ENCODE results near the gene KIRREL3.
A peak's percentile ranks its signal among the peaks of the same experiment; 100 is the strongest.

KIRREL3 gene

DNA sequence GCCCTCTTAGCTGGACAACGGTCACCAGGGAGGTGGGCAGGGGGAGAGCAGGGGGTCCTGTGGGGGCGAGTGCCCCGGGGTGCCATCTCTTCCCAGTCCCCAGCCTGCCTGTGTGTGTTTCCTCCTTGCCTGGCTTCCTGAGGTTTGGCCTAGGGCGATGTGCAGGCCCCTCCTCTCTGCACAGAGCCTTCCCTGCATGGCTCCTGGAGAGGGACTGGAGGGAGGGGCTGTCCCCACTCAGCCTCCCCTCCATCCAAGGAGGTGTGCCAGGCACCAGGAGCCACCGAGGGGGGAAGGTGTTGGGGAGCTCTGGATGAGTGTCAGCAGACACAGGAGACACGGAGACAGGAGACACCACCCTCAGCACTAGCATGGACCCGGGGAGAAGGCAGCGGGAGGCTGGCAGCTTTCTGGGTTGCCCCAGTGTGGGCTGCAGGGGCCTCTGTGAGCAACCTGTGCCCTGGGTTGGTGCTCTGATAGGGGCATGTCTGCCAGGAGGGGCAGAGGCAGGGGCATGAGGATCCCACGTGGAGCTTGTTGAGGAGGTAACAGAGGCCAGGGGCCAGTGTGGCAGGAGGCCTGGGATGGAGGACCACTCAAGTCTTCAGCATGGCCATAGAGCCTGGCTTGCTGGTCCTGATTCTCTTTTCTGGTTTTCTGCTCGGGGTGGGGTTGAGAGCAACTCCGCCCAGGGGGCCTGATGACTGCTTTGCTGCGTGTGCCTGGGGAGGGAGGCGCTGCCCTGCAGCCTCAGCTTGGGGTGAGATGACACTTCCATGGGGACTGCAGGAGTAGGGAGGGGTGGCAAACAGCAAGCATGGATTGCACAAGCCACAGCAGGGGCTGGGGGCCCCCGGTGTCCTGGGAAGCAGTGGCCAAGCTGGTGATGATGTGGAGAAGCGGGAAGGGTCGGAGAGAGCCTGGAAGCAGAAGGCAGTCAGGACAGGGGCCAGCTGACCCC, 566.3 kb downstream of the KIRREL3 start:
- Histone ChIP-seq H4K5ac (ENCODE audit: low read length) (no peak overlapping the region), H3K23ac (ENCODE audit: low read length) (no peak overlapping the region), H2BK15ac (replicated peaks; ENCODE audit: low read depth) (no peak overlapping the region), H3K4ac (ENCODE audit: low read depth, low read length) (no peak overlapping the region), H3K4me1 (ENCODE audit: control insufficient read depth, low read depth, low read length) (peaks cover 8% of the 10 kb centered on the region), H3K4me3 (ENCODE audit: low read length) (no peak overlapping the region), H3K4me2 (ENCODE audit: low read length) (no peak overlapping the region), H2AK5ac (ENCODE audit: low read length) (no peak overlapping the region), H3K36me3 (ENCODE audit: control insufficient read depth, insufficient read depth, low read length) (no peaks in the 10 kb centered on the region), H3K27me3 (ENCODE audit: insufficient read depth, low read length, poor library complexity) (no peaks in the 10 kb centered on the region), H3K79me1 (ENCODE audit: low read length) (no peaks in the 10 kb centered on the region), H4K8ac (ENCODE audit: low read depth, low read length) (no peak overlapping the region), H3K27ac (ENCODE audit: low read depth, low read length) (no peak overlapping the region), H3K9ac (ENCODE audit: low read length) (no peak overlapping the region), H2BK5ac (ENCODE audit: low read length) (no peak overlapping the region), H3K18ac (ENCODE audit: low read length) (peak overlapping the region; percentile 0), H2BK120ac (ENCODE audit: low read depth, low read length) (no peak overlapping the region), H3K56ac (ENCODE audit: low read length) (peak overlapping the region; percentile 19), H3K79me2 (ENCODE audit: control insufficient read depth, insufficient read depth, low read length) (no peaks in the 10 kb centered on the region)
- WGBS (ENCODE audit: extremely low coverage, insufficient coverage, low lambda C conversion rate): no CpG with 5 or more reads among the region's 16 CpGs
- no peak for DNase-seq

GRCh38 chr11:126433244-126433846, 567.2 kb downstream of the KIRREL3 start:
- no peak overlapping the region for H2AK5ac ChIP-seq (ENCODE audit: low read length)
- peak overlapping the region; percentile 19 for H3K56ac ChIP-seq (ENCODE audit: low read length)
- H2BK15ac ChIP-seq (replicated peaks; ENCODE audit: low read depth): no peak overlapping the region
- H3K23ac ChIP-seq (ENCODE audit: low read length): no peak overlapping the region
- no peak overlapping the region for H3K4ac ChIP-seq (ENCODE audit: low read depth, low read length)
- no peak overlapping the region for H4K5ac ChIP-seq (ENCODE audit: low read length)
- no peak overlapping the region for H2BK5ac ChIP-seq (ENCODE audit: low read length)
- no peak overlapping the region for H3K4me2 ChIP-seq (ENCODE audit: low read length)
- H3K79me1 ChIP-seq (ENCODE audit: low read length): no peaks in the 10 kb centered on the region
- no peaks in the 10 kb centered on the region for H3K36me3 ChIP-seq (ENCODE audit: control insufficient read depth, insufficient read depth, low read length)
- DNase-seq: no peak
- H3K27me3 ChIP-seq (ENCODE audit: insufficient read depth, low read length, poor library complexity): no peaks in the 10 kb centered on the region
- H3K9ac ChIP-seq (ENCODE audit: low read length): no peak overlapping the region
- H2BK120ac ChIP-seq (ENCODE audit: low read depth, low read length): no peak overlapping the region
- H3K4me1 ChIP-seq (ENCODE audit: control insufficient read depth, low read depth, low read length): peaks cover 8% of the 10 kb centered on the region
- no CpG with 5 or more reads among the region's 11 CpGs for WGBS (ENCODE audit: extremely low coverage, insufficient coverage, low lambda C conversion rate)
- H3K18ac ChIP-seq (ENCODE audit: low read length): no peak overlapping the region
- no peak overlapping the region for H3K27ac ChIP-seq (ENCODE audit: low read depth, low read length)
- no peak overlapping the region for H4K8ac ChIP-seq (ENCODE audit: low read depth, low read length)
- no peaks in the 10 kb centered on the region for H3K79me2 ChIP-seq (ENCODE audit: control insufficient read depth, insufficient read depth, low read length)
- H3K4me3 ChIP-seq (ENCODE audit: low read length): no peak overlapping the region

GRCh38 chr11:126432525-126432924, 568.0 kb downstream of the KIRREL3 start:
- Histone ChIP-seq H3K79me1 (ENCODE audit: low read length) (no peaks in the 10 kb centered on the region), H3K4me3 (ENCODE audit: low read length) (no peak overlapping the region), H2BK5ac (ENCODE audit: low read length) (no peak overlapping the region), H3K56ac (ENCODE audit: low read length) (no peak overlapping the region), H3K18ac (ENCODE audit: low read length) (no peak overlapping the region), H3K4me1 (ENCODE audit: control insufficient read depth, low read depth, low read length) (peaks cover 8% of the 10 kb centered on the region), H4K8ac (ENCODE audit: low read depth, low read length) (no peak overlapping the region), H2AK5ac (ENCODE audit: low read length) (no peak overlapping the region), H3K4ac (ENCODE audit: low read depth, low read length) (no peak overlapping the region), H3K9ac (ENCODE audit: low read length) (no peak overlapping the region), H3K4me2 (ENCODE audit: low read length) (no peak overlapping the region), H3K79me2 (ENCODE audit: control insufficient read depth, insufficient read depth, low read length) (no peaks in the 10 kb centered on the region), H2BK15ac (replicated peaks; ENCODE audit: low read depth) (no peak overlapping the region), H2BK120ac (ENCODE audit: low read depth, low read length) (no peak overlapping the region), H3K36me3 (ENCODE audit: control insufficient read depth, insufficient read depth, low read length) (no peaks in the 10 kb centered on the region), H3K27ac (ENCODE audit: low read depth, low read length) (no peak overlapping the region), H4K5ac (ENCODE audit: low read length) (no peak overlapping the region), H3K23ac (ENCODE audit: low read length) (no peak overlapping the region), H3K27me3 (ENCODE audit: insufficient read depth, low read length, poor library complexity) (no peaks in the 10 kb centered on the region)
- WGBS (ENCODE audit: extremely low coverage, insufficient coverage, low lambda C conversion rate): no CpG with 5 or more reads among the region's 6 CpGs
- no peak for DNase-seq

- Histone ChIP-seq H3K4me1 (ENCODE audit: control insufficient read depth, low read depth, low read length) (peaks cover 8% of the 10 kb centered on the region), H3K9ac (ENCODE audit: low read length) (no peak overlapping the region), H3K4ac (ENCODE audit: low read depth, low read length) (no peak overlapping the region), H3K79me2 (ENCODE audit: control insufficient read depth, insufficient read depth, low read length) (no peaks in the 10 kb centered on the region), H3K79me1 (ENCODE audit: low read length) (no peaks in the 10 kb centered on the region), H3K18ac (ENCODE audit: low read length) (no peak overlapping the region), H2AK5ac (ENCODE audit: low read length) (no peak overlapping the region), H3K36me3 (ENCODE audit: control insufficient read depth, insufficient read depth, low read length) (no peaks in the 10 kb centered on the region), H3K27me3 (ENCODE audit: insufficient read depth, low read length, poor library complexity) (no peaks in the 10 kb centered on the region), H3K23ac (ENCODE audit: low read length) (no peak overlapping the region), H3K56ac (ENCODE audit: low read length) (no peak overlapping the region), H2BK15ac (replicated peaks; ENCODE audit: low read depth) (no peak overlapping the region), H2BK5ac (ENCODE audit: low read length) (no peak overlapping the region), H3K4me3 (ENCODE audit: low read length) (no peak overlapping the region), H4K5ac (ENCODE audit: low read length) (no peak overlapping the region), H4K8ac (ENCODE audit: low read depth, low read length) (no peak overlapping the region), H3K4me2 (ENCODE audit: low read length) (no peak overlapping the region), H3K27ac (ENCODE audit: low read depth, low read length) (no peak overlapping the region), H2BK120ac (ENCODE audit: low read depth, low read length) (no peak overlapping the region)
- DNase-seq: no peak
- WGBS (ENCODE audit: extremely low coverage, insufficient coverage, low lambda C conversion rate): no CpG with 5 or more reads among the region's 3 CpGs
Observed at GRCh38 chr11:126432065-126432461, 568.5 kb downstream of the KIRREL3 start.

DNA sequence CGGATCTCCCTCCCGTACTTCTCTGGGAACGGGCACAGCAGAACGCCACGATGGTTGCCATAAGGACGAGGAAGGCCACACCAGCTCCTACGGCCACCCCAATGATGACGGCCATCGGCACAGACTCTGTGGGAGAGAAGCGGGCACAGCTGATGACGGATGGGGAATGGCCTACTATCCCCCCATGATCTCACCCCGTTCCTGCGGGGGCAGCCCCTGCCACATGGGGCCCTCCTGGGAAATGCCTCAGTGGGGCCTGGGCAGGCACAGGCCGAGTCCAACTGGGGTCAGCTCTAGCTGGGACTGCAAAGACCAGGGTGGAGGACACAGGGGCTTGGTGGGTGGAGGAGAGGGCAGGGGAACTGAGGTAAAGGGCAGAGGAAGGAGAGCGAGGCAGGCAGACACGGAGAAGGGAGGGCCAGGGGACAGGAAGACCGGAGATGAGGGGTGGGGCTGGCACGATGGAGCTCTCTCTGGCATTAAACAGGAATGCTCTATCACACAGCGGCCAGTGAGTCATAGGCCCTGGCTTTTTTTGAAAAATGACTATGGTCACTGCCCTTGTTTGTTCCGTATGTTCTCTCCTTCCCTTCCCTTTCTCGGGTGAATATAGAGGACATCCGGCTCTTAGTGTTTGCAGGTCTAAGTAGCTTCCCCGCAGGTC, 569.0 kb downstream of the KIRREL3 start:
- Histone ChIP-seq H2AK5ac (ENCODE audit: low read length) (no peak overlapping the region), H3K27me3 (ENCODE audit: insufficient read depth, low read length, poor library complexity) (no peaks in the 10 kb centered on the region), H3K36me3 (ENCODE audit: control insufficient read depth, insufficient read depth, low read length) (no peaks in the 10 kb centered on the region), H4K8ac (ENCODE audit: low read depth, low read length) (no peak overlapping the region), H3K79me2 (ENCODE audit: control insufficient read depth, insufficient read depth, low read length) (no peaks in the 10 kb centered on the region), H2BK15ac (replicated peaks; ENCODE audit: low read depth) (no peak overlapping the region), H3K18ac (ENCODE audit: low read length) (no peak overlapping the region), H3K4me3 (ENCODE audit: low read length) (no peak overlapping the region), H3K56ac (ENCODE audit: low read length) (no peak overlapping the region), H3K4ac (ENCODE audit: low read depth, low read length) (no peak overlapping the region), H3K79me1 (ENCODE audit: low read length) (no peaks in the 10 kb centered on the region), H3K4me2 (ENCODE audit: low read length) (no peak overlapping the region), H2BK5ac (ENCODE audit: low read length) (no peak overlapping the region), H3K4me1 (ENCODE audit: control insufficient read depth, low read depth, low read length) (peaks cover 8% of the 10 kb centered on the region), H3K27ac (ENCODE audit: low read depth, low read length) (no peak overlapping the region), H4K5ac (ENCODE audit: low read length) (no peak overlapping the region), H3K9ac (ENCODE audit: low read length) (no peak overlapping the region), H3K23ac (ENCODE audit: low read length) (no peak overlapping the region), H2BK120ac (ENCODE audit: low read depth, low read length) (no peak overlapping the region)
- no peak for DNase-seq
- WGBS (ENCODE audit: extremely low coverage, insufficient coverage, low lambda C conversion rate): no CpG with 5 or more reads among the region's 23 CpGs
